Trophoblast cell (in vitro differentiated cells and primary cell): ENCODE results near the gene PTGDR2.

Source experiments
- DNase-seq, 2 donors: peaks; one replicate each; pipeline ENCODE4 v3.0.0-alpha.2; 2016
- H2AFZ ChIP-seq: 2 replicates; pipeline ENCODE4 v1.6.1; 2013; ENCODE audit warnings: low read length, moderate library complexity, mild to moderate bottlenecking; ENCODE audit not compliant: insufficient read depth, poor library complexity
- H2AK5ac ChIP-seq: 2 replicates; pipeline ENCODE4 v1.6.1; 2013; ENCODE audit warnings: mild to moderate bottlenecking, low read length
- H2BK120ac ChIP-seq: 2 replicates; pipeline ENCODE4 v1.6.1; 2013; ENCODE audit warnings: low read length, mild to moderate bottlenecking, moderate library complexity; ENCODE audit not compliant: insufficient read depth, poor library complexity
- H2BK12ac ChIP-seq: 2 replicates; pipeline ENCODE4 v1.6.1; 2013; ENCODE audit warnings: mild to moderate bottlenecking, low read length, moderate library complexity
- H2BK5ac ChIP-seq: 2 replicates; pipeline ENCODE4 v1.6.1; 2013; ENCODE audit warnings: low read length, low read depth, moderate library complexity, mild to moderate bottlenecking; ENCODE audit not compliant: poor library complexity
- H3K14ac ChIP-seq: 2 replicates; pipeline ENCODE4 v1.6.1; 2013; ENCODE audit warnings: mild to moderate bottlenecking, low read length
- H3K18ac ChIP-seq: 2 replicates; pipeline ENCODE4 v1.6.1; 2013; ENCODE audit warnings: mild to moderate bottlenecking, low read length
- H3K23ac ChIP-seq: 2 replicates; pipeline ENCODE4 v1.6.1; 2013; ENCODE audit warnings: low read length
- H3K27ac ChIP-seq: 2 replicates; pipeline ENCODE4 v1.5.1; 2013; ENCODE audit warnings: low read depth, mild to moderate bottlenecking, inconsistent platforms, low read length, moderate library complexity
- H3K27me3 ChIP-seq: 2 replicates; pipeline ENCODE4 v1.6.1; 2013; ENCODE audit warnings: inconsistent platforms, mild to moderate bottlenecking, low read length, moderate library complexity; ENCODE audit not compliant: insufficient read depth
- H3K36me3 ChIP-seq, 2 experiments: 1 replicate in 1 of 2; 2 replicates in 1 of 2; pipeline ENCODE4 v1.6.1; 2013; ENCODE audit warnings: low read length in 2 of 2, mild to moderate bottlenecking in 2 of 2, moderate library complexity in 1 of 2; ENCODE audit not compliant: insufficient read depth in 2 of 2, control insufficient read depth in 1 of 2
- H3K4ac ChIP-seq: 2 replicates; pipeline ENCODE4 v1.6.1; 2013; ENCODE audit warnings: low read depth, mild to moderate bottlenecking, low read length, moderate library complexity
- H3K4me1 ChIP-seq, 2 experiments: 1 replicate in 1 of 2; 2 replicates in 1 of 2; pipeline ENCODE4 v1.6.1; 2013; ENCODE audit warnings: low read length in 2 of 2, mild to moderate bottlenecking in 2 of 2, moderate library complexity in 1 of 2; ENCODE audit not compliant: insufficient read depth in 2 of 2, control insufficient read depth in 1 of 2
- H3K4me2 ChIP-seq: 2 replicates; pipeline ENCODE4 v1.6.1; 2013; ENCODE audit warnings: inconsistent platforms, mild to moderate bottlenecking, low read length, moderate library complexity
- H3K4me3 ChIP-seq: 2 replicates; pipeline ENCODE4 v1.5.1; 2013; ENCODE audit warnings: mild to moderate bottlenecking, low read depth, low read length, inconsistent platforms
- H3K79me1 ChIP-seq: one replicate; pipeline ENCODE4 v1.6.1; 2013; ENCODE audit warnings: low read length
- H3K79me2 ChIP-seq: 2 replicates; pipeline ENCODE4 v1.6.1; 2013; ENCODE audit warnings: low read length, mild to moderate bottlenecking; ENCODE audit not compliant: control insufficient read depth, insufficient read depth, poor library complexity
- H3K9ac ChIP-seq: 2 replicates; pipeline ENCODE4 v1.6.1; 2013; ENCODE audit warnings: mild to moderate bottlenecking, low read length
- H3K9me3 ChIP-seq: 2 replicates; pipeline ENCODE4 v1.6.1; 2013; ENCODE audit warnings: low read depth, mild to moderate bottlenecking, control low read depth, inconsistent platforms, low read length; ENCODE audit not compliant: insufficient read depth
- H4K12ac ChIP-seq: 2 replicates; pipeline ENCODE4 v1.6.1; 2013; ENCODE audit warnings: low read depth, mild to moderate bottlenecking, low read length, moderate library complexity
- H4K8ac ChIP-seq: 2 replicates; pipeline ENCODE4 v1.6.1; 2013; ENCODE audit warnings: low read depth, mild to moderate bottlenecking, low read length, moderate library complexity
- H4K91ac ChIP-seq: one replicate; pipeline ENCODE4 v1.6.1; 2013; ENCODE audit warnings: low read depth, mild to moderate bottlenecking, low read length, moderate library complexity
- WGBS: extraction: QIAGEN DNeasy Blood & Tissue Kit; methylation state at CpG from one replicate; pipeline ENCODE4 v1.1.7; 2013; ENCODE audit warnings: missing lambda C conversion rate; ENCODE audit not compliant: insufficient read length, insufficient coverage; ENCODE audit errors: extremely low coverage; 5-methylcytosine and 5-hydroxymethylcytosine counted together

Gene PTGDR2

DNA sequence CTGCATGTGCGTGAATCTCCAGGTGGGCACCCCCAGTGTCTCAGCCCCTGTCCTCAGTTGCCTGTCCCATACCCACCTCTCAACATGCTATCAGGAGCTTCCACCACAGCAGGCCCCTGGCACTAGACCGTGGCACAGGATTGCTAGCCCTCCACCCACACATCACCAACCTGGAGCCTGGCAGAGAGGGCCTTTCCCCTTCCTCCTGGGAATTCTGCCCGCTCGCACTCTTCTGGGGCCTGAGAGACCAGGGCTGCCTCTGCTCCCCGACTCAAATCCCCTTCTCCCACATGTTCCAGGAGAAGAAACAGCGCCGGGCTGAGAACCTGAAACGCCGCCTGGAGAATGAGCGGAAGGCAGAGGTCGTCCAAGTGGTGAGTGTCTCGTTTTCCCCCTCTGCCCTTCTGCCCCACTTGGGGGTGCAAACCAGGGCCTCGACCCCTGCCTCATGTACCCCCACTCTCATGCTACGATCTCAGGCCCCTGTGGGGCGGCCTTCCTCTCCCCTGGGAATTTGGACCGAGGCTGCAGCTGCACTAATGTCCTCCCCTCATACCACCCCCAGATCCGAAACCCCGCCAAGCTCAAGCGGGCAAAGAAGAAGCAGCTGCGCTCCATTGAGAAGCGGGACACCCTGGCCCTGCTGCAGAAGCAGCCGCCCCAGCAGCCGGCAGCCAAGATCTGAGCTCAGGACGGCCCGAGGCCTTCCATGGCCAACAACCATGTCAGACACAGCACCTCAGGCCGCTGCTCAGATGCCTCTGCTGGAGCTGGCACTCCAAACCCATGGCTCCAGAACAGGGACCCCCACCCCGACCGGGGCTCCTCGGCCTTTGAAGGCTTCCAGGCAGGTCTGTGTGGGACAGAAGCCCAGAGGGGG lies 5.9 kb downstream of the PTGDR2 start:
- Histone ChIP-seq H2BK120ac (no peak overlapping the region), H3K27me3 (no peaks in the 10 kb centered on the region), H3K79me1 (no peaks in the 10 kb centered on the region), H3K9me3 (peaks cover 7% of the 10 kb centered on the region), H2BK12ac (no peak overlapping the region), H3K23ac (no peak overlapping the region), H4K91ac (no peak overlapping the region), H3K27ac (no peak overlapping the region), H3K79me2 (no peaks in the 10 kb centered on the region), H3K9ac (no peak overlapping the region), H3K18ac (no peak overlapping the region), H3K36me3 (peaks cover 38 to 46% of the 10 kb centered on the region in 2 experiments), H3K14ac (no peak overlapping the region), H3K4me1 (no peaks in the 10 kb centered on the region), H3K4ac (no peak overlapping the region), H3K4me3 (no peak overlapping the region), H2AK5ac (no peak overlapping the region), H3K4me2 (no peak overlapping the region), H2BK5ac (no peak overlapping the region), H4K8ac (no peak overlapping the region), H4K12ac (no peak overlapping the region), H2AFZ (no peak overlapping the region)
- DNase-seq = no peak
- no CpG with 5 or more reads among the region's 29 CpGs for WGBS

DNA sequence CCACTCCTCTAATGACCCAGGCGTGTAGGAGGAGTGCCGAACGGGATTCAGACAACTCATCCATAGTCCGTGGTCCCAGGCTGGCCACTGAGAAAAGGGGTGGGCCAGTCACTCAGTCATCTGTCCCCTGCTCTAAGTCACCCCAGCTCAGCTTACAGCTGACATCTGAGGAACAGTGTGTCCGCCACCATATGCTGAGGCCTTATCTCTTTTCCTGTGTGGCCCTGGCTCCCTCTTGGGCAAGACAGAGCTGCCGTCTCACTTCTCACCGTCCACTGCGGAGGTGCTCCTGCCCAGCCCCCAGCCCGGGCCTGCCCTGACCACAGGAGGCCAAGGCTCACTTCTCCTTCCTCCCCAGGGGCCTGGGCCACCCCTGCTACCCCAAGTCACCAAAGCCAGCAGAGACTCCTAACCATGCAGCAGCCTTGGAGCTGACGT lies 7.0 kb downstream of the PTGDR2 start:
- H3K4ac ChIP-seq = no peak overlapping the region
- H3K79me1 ChIP-seq = no peaks in the 10 kb centered on the region
- H2BK120ac ChIP-seq = no peak overlapping the region
- H2BK5ac ChIP-seq = no peak overlapping the region
- H3K27me3 ChIP-seq = no peaks in the 10 kb centered on the region
- H3K4me1 ChIP-seq = peaks cover 3 to 6% of the 10 kb centered on the region in 2 experiments
- WGBS = no CpG with 5 or more reads among the region's 10 CpGs
- no peak overlapping the region for H2AK5ac ChIP-seq
- no peak overlapping the region for H3K14ac ChIP-seq
- H2BK12ac ChIP-seq = no peak overlapping the region
- H2AFZ ChIP-seq = no peak overlapping the region
- DNase-seq = no peak
- no peak overlapping the region for H4K8ac ChIP-seq
- H3K18ac ChIP-seq = no peak overlapping the region
- no peaks in the 10 kb centered on the region for H3K79me2 ChIP-seq
- no peak overlapping the region for H3K27ac ChIP-seq
- H3K4me3 ChIP-seq = peak overlapping the region; percentile 18
- peaks cover 7% of the 10 kb centered on the region for H3K9me3 ChIP-seq
- peak overlapping the region; percentile 57 for H3K9ac ChIP-seq
- no peak overlapping the region for H3K23ac ChIP-seq
- H3K4me2 ChIP-seq = no peak overlapping the region
- H4K91ac ChIP-seq = no peak overlapping the region
- no peak overlapping the region for H4K12ac ChIP-seq
- peaks cover 38 to 46% of the 10 kb centered on the region in 2 experiments for H3K36me3 ChIP-seq

DNA sequence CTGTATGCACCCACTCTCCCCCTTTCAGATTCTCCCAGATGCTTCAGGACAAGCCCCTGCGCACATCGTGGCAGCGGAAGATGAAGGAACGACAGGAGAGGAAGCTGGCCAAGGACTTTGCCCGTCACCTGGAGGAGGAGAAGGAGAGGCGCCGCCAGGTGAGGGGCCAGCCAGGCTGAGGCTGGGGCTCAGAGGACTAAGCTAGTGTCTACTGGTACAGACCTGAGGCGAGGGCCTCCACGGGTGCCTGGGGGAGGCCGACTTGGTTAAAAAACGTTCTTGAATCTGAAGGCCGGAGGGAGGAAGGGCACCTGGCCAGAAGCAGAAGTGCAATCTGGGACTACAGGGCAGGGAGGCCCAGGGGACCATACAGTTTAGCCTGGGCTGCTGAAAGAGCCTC lies 7.9 kb downstream of the PTGDR2 start:
- H3K18ac ChIP-seq = no peak overlapping the region
- no peak overlapping the region for H4K12ac ChIP-seq
- DNase-seq = no peak
- no peak overlapping the region for H3K4ac ChIP-seq
- H3K4me3 ChIP-seq = no peak overlapping the region
- peaks cover 8 to 10% of the 10 kb centered on the region in 2 experiments for H3K4me1 ChIP-seq
- H4K8ac ChIP-seq = no peak overlapping the region
- H2BK5ac ChIP-seq = no peak overlapping the region
- H3K23ac ChIP-seq = no peak overlapping the region
- no CpG with 5 or more reads among the region's 12 CpGs for WGBS
- H3K9me3 ChIP-seq = peaks cover 7% of the 10 kb centered on the region
- H2BK12ac ChIP-seq = no peak overlapping the region
- H3K9ac ChIP-seq = no peak overlapping the region
- H2BK120ac ChIP-seq = no peak overlapping the region
- H3K79me1 ChIP-seq = no peaks in the 10 kb centered on the region
- H3K4me2 ChIP-seq = no peak overlapping the region
- no peak overlapping the region for H4K91ac ChIP-seq
- H3K27ac ChIP-seq = no peak overlapping the region
- H2AFZ ChIP-seq = no peak overlapping the region
- no peak overlapping the region for H3K14ac ChIP-seq
- peaks cover 38 to 44% of the 10 kb centered on the region in 2 experiments for H3K36me3 ChIP-seq
- no peaks in the 10 kb centered on the region for H3K27me3 ChIP-seq
- H2AK5ac ChIP-seq = no peak overlapping the region
- H3K79me2 ChIP-seq = peaks cover under 1% of the 10 kb centered on the region

DNA sequence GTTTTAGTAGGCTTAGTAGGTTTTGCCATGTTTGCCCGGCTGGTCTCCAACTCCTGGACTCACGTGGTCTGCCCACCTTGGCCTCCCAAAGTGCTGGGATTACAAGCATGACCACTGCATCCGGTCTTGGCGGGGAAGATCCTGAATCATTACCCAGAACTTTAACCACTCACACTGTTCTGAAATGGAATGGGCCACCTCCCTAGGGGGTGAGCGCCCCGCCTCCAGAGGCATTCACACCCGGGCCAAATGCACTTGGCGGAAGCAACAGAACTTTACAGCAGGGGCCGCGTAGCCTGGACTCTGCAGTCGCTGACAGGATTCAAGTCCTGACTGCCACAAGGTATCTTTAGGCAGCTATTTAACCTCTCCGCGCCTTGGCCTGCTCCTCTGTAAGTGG lies 8.5 kb downstream of the PTGDR2 start:
- Histone ChIP-seq H3K79me1 (peaks cover 2% of the 10 kb centered on the region), H3K23ac (no peak overlapping the region), H3K14ac (no peak overlapping the region), H3K4me1 (peaks cover 8 to 13% of the 10 kb centered on the region in 2 experiments), H2BK5ac (no peak overlapping the region), H2BK12ac (no peak overlapping the region), H3K9me3 (peaks cover 5% of the 10 kb centered on the region), H4K91ac (no peak overlapping the region), H3K27me3 (no peaks in the 10 kb centered on the region), H4K12ac (no peak overlapping the region), H3K27ac (no peak overlapping the region), H3K9ac (no peak overlapping the region), H3K4ac (no peak overlapping the region), H4K8ac (no peak overlapping the region), H3K4me2 (no peak overlapping the region), H3K4me3 (no peak overlapping the region), H3K36me3 (peaks cover 36 to 42% of the 10 kb centered on the region in 2 experiments), H3K79me2 (peaks cover 6% of the 10 kb centered on the region), H3K18ac (no peak overlapping the region), H2AFZ (no peak overlapping the region), H2BK120ac (no peak overlapping the region), H2AK5ac (no peak overlapping the region)
- DNase-seq = no peak
- WGBS = no CpG with 5 or more reads among the region's 13 CpGs
